Activated CD4-positive, alpha-beta memory T cell treated with anti-CD3 and anti-CD28 coated beads for 36 hours (primary cell): ENCODE measurements around the gene HELZ2. TPM values are rescaled to one million over a fixed set of nuclear protein-coding genes. Genes with fewer than 3 reads are reported as not detected.

Source experiments
- CTCF ChIA-PET: fragments of 350-600 bp; sonication (Branson Sonifier 250); formaldehyde crosslinking; loops from one replicate; lab custom pipeline; 2021; ENCODE audit warnings: antibody characterized with exemption, inconsistent platforms; lab: Charles Lee
- POLR2A ChIA-PET: fragments of 350-600 bp; sonication (Branson Sonifier 250); formaldehyde crosslinking; loops from one replicate; lab custom pipeline; 2021; ENCODE audit warnings: antibody characterized with exemption; lab: Charles Lee
- DNase-seq: peaks from one replicate; pipeline ENCODE4 v3.0.0-alpha.2; 2020
- H3K27ac Mint-ChIP-seq: one replicate; pipeline ENCODE4 v1.8.0; 2021; ENCODE audit warnings: mixed read lengths
- H3K27me3 Mint-ChIP-seq: one replicate; pipeline ENCODE4 v1.8.0; 2021; ENCODE audit warnings: mixed read lengths
- H3K36me3 Mint-ChIP-seq: one replicate; pipeline ENCODE4 v1.8.0; 2021; ENCODE audit warnings: mixed read lengths
- H3K4me1 Mint-ChIP-seq: one replicate; pipeline ENCODE4 v1.8.0; 2021; ENCODE audit warnings: low read depth, mixed read lengths
- H3K4me3 Mint-ChIP-seq: one replicate; pipeline ENCODE4 v1.8.0; 2021; ENCODE audit warnings: mild to moderate bottlenecking, mixed read lengths
- H3K9me3 Mint-ChIP-seq: one replicate; pipeline ENCODE4 v1.8.0; 2021; ENCODE audit warnings: mixed read lengths
- intact Hi-C: fragments of 100-400 bp; cut with micrococcal nuclease; formaldehyde crosslinking; loops from one replicate; pipeline ENCODE4 v1.15.1; 2023
- total RNA-seq, 2 experiments: library from RNA; stranded (reverse); gene quantifications; one replicate each; pipeline ENCODE4 v1.2.3, GENCODE V29; 2021

Gene HELZ2
- total RNA-seq, 2 experiments from 2014 or later = 28.5 to 32.2 TPM

GRCh38 chr20:63542696-63543095 lies 31.3 kb downstream of the HELZ2 start:
- H3K36me3 Mint-ChIP-seq = no peaks in the 10 kb centered on the region
- peak; percentile 55 for DNase-seq
- no peaks in the 10 kb centered on the region for H3K27me3 Mint-ChIP-seq
- H3K27ac Mint-ChIP-seq = no peak overlapping the region
- ChIA-PET POLR2A (no interaction called here), CTCF (interaction anchor here (1.1 kb wide), 1 partner anchor 25 kb away, joined by 3 read pairs; no protein-coding TSS in a partner anchor)
- intact Hi-C loops = no loop called here
- H3K9me3 Mint-ChIP-seq = no peaks in the 10 kb centered on the region
- H3K4me3 Mint-ChIP-seq = no peak overlapping the region
- H3K4me1 Mint-ChIP-seq = peaks cover 10% of the 10 kb centered on the region

GRCh38 chr20:63542031-63542559 lies 31.9 kb downstream of the HELZ2 start:
- ChIA-PET CTCF (no interaction called here), POLR2A (no interaction called here)
- no peak for DNase-seq
- H3K27ac Mint-ChIP-seq = no peak overlapping the region
- peaks cover 11% of the 10 kb centered on the region for H3K4me1 Mint-ChIP-seq
- no peaks in the 10 kb centered on the region for H3K9me3 Mint-ChIP-seq
- H3K27me3 Mint-ChIP-seq = no peaks in the 10 kb centered on the region
- intact Hi-C loops = no loop called here
- H3K4me3 Mint-ChIP-seq = no peak overlapping the region
- no peaks in the 10 kb centered on the region for H3K36me3 Mint-ChIP-seq

DNA sequence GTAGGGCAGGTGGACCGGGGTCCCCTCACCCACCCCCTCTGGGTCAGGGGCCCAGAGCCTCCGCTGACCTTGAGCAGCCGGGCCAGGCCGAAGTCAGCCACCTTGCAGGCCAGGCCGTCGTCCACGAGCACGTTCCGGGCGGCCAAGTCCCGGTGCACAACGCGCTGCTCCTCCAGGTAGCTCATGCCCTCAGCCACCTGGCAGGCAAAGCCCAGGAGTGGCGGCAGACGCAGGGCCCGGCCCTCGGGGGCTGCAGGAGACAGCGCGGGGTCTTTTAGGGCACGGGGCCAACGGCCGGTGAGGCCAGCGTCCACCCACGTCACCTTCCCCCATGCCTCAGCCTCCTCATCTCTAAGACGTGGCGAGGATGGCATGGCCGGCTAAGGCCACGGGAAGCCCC lies 32.7 kb downstream of the HELZ2 start:
- no peak for DNase-seq
- H3K4me3 Mint-ChIP-seq = no peak overlapping the region
- H3K27ac Mint-ChIP-seq = no peak overlapping the region
- POLR2A ChIA-PET = no interaction called here
- H3K4me1 Mint-ChIP-seq = peaks cover 16% of the 10 kb centered on the region
- intact Hi-C loops = no loop called here
- no peaks in the 10 kb centered on the region for H3K36me3 Mint-ChIP-seq
- no peaks in the 10 kb centered on the region for H3K9me3 Mint-ChIP-seq
- no peaks in the 10 kb centered on the region for H3K27me3 Mint-ChIP-seq
- CTCF ChIA-PET = no interaction called here

- no peak for DNase-seq
- no peaks in the 10 kb centered on the region for H3K27me3 Mint-ChIP-seq
- H3K4me3 Mint-ChIP-seq = no peak overlapping the region
- H3K9me3 Mint-ChIP-seq = no peaks in the 10 kb centered on the region
- CTCF ChIA-PET = no interaction called here
- intact Hi-C loops = no loop called here
- POLR2A ChIA-PET = no interaction called here
- peaks cover 18% of the 10 kb centered on the region for H3K4me1 Mint-ChIP-seq
- no peak overlapping the region for H3K27ac Mint-ChIP-seq
- H3K36me3 Mint-ChIP-seq = no peaks in the 10 kb centered on the region
Observed at GRCh38 chr20:63540417-63541186, 33.4 kb downstream of the HELZ2 start.

DNA sequence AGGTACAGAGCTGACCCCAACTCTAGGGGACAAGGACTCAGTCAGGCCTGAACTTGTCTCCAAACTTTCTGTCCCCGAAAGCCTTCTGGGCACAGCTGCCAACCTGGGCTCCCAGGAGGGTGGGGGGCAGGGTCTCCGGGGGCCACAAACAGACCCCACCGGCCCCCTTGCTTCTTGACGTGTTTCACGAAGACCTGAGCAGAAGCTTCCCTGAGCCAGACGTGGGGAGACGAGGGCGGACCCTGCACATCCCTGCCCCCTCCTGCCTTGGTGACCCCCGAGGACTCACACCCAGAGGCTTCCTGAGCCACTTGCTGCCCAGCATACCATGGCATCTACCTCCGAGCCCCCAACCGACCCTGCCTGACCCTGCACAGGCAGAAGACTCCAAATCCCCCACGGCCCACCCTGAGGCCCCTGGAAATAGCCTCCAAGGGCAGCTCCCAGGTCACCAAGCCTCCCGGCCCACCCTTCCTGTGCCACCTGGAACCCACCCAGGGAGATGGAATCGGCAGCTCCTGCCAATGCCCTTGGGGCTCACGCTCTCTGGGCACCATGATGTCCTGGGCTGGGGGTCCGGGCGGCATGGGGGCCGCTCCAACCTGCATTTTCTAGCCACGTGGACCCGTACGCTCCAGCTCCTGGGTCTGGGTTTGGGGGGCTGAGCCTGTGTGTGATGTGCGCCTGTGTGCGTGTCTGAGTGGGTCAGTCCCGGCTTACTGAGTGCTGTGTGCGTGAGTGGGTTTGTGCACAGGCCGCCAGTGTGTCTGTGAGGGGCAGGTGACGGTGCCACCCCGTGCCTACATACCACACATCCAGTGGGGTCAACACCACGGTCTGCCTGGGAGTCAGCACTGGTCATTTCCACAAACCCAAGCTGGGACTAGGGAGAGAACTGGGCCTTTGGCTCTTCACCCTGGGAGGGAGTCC lies 34.3 kb downstream of the HELZ2 start:
- Mint-ChIP-seq H3K36me3 (no peaks in the 10 kb centered on the region), H3K27ac (no peak overlapping the region), H3K4me1 (peaks cover 18% of the 10 kb centered on the region), H3K4me3 (no peak overlapping the region), H3K27me3 (no peaks in the 10 kb centered on the region), H3K9me3 (no peaks in the 10 kb centered on the region)
- DNase-seq = no peak
- CTCF ChIA-PET = interaction anchor here (1.3 to 2.2 kb wide), 3 partner anchors 43 to 434 kb away, joined by 5 to 18 read pairs (median 5); no protein-coding TSS in a partner anchor
- intact Hi-C loops = loop anchor here (2.0 to 10.0 kb wide), 7 partner anchors 39 to 525 kb away; partner anchors contain the start of genes PRPF6, TCEA2, TNFRSF6B and UCKL1
- POLR2A ChIA-PET = interaction anchor here (3.0 to 5.8 kb wide), 2 partner anchors 11 to 18 kb away, joined by 12 to 55 read pairs; partner anchors contain the start of gene PPDPF

GRCh38 chr20:63539092-63539430 lies 35.0 kb downstream of the HELZ2 start:
- POLR2A ChIA-PET = interaction anchor here (3.0 to 5.8 kb wide), 2 partner anchors 10 to 17 kb away, joined by 12 to 55 read pairs; partner anchors contain the start of gene PPDPF
- no peak overlapping the region for H3K27ac Mint-ChIP-seq
- CTCF ChIA-PET = interaction anchor here (1.3 to 2.2 kb wide), 5 partner anchors 18 to 581 kb away, joined by 5 to 18 read pairs (median 10); partner anchors contain the start of gene PPDPF
- peaks cover 18% of the 10 kb centered on the region for H3K4me1 Mint-ChIP-seq
- H3K27me3 Mint-ChIP-seq = no peaks in the 10 kb centered on the region
- H3K9me3 Mint-ChIP-seq = no peaks in the 10 kb centered on the region
- no peak for DNase-seq
- H3K4me3 Mint-ChIP-seq = no peak overlapping the region
- H3K36me3 Mint-ChIP-seq = no peaks in the 10 kb centered on the region
- intact Hi-C loops = loop anchor here (2.0 to 10.0 kb wide), 7 partner anchors 40 to 526 kb away; partner anchors contain the start of genes PRPF6, TCEA2, TNFRSF6B and UCKL1

GRCh38 chr20:63538204-63539091 lies 35.6 kb downstream of the HELZ2 start:
- H3K27ac Mint-ChIP-seq = peak overlapping the region; percentile 80
- no peaks in the 10 kb centered on the region for H3K9me3 Mint-ChIP-seq
- peak overlapping the region; percentile 57 for H3K4me3 Mint-ChIP-seq
- ChIA-PET POLR2A (interaction anchor here (1.1 to 5.8 kb wide), 9 partner anchors 9 to 418 kb away, joined by 3 to 55 read pairs (median 3); partner anchors contain the start of genes PPDPF, RTEL1, TPD52L2 and UCKL1), CTCF (interaction anchor here (0.5 to 2.6 kb wide), 34 partner anchors 9 to 582 kb away, joined by 3 to 19 read pairs (median 5); partner anchors contain the start of genes ARFRP1, PPDPF, PRPF6 and RTEL1)
- H3K36me3 Mint-ChIP-seq = no peaks in the 10 kb centered on the region
- peaks cover 18% of the 10 kb centered on the region for H3K4me1 Mint-ChIP-seq
- H3K27me3 Mint-ChIP-seq = no peaks in the 10 kb centered on the region
- intact Hi-C loops = loop anchor here (1.0 to 10.0 kb wide), 8 partner anchors 40 to 526 kb away; partner anchors contain the start of genes PRPF6, TCEA2, TNFRSF6B and UCKL1
- peak; percentile 59 for DNase-seq

DNA sequence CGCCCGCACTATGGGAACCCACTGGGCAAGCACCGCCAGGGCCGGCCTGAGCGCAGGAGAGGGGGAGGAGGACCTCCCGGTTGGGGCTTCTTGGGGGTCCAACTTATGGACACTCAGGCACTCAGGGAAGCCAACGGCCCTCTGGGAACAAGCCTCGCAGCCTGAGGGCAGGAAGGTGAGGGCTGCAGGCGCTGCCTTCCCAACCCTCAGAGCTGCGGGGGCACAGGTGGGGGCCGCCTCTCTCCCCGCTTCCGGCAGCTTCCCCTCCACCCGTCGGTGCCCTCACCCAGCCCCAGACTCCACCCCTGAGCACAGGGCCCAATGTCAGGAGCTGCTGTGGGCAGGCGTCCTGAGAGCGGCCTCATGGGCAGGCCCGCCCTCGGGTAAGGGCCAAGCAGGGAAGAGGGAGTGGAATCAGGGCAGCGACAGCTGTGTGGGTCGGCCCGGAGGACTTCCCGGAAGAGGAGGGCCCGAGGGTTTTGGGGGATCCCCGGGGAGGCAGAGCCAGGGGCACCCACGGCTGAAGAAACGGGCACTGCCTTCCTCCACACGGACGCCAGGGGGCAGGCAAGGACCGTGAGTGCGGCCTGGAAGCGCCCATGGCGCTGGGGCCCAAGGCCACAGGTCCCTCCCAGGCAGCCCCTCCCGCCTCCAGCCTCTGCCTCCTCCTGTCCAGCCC lies 36.4 kb downstream of the HELZ2 start:
- no peaks in the 10 kb centered on the region for H3K27me3 Mint-ChIP-seq
- no peaks in the 10 kb centered on the region for H3K36me3 Mint-ChIP-seq
- DNase-seq = peak; percentile 99
- no peaks in the 10 kb centered on the region for H3K9me3 Mint-ChIP-seq
- peak overlapping the region; percentile 66 for H3K4me3 Mint-ChIP-seq
- H3K27ac Mint-ChIP-seq = peak overlapping the region; percentile 80
- ChIA-PET POLR2A (interaction anchor here (0.6 to 5.8 kb wide), 13 partner anchors 9 to 419 kb away, joined by 3 to 55 read pairs (median 3); partner anchors contain the start of genes PPDPF, RTEL1, TPD52L2 and UCKL1), CTCF (interaction anchor here (0.6 to 2.6 kb wide), 52 partner anchors 9 to 584 kb away, joined by 3 to 19 read pairs (median 4); partner anchors contain the start of genes ARFRP1, GMEB2, LIME1 and OPRL1)
- intact Hi-C loops = loop anchor here (1.0 to 10.0 kb wide), 9 partner anchors 16 to 527 kb away; partner anchors contain the start of genes PRPF6, TCEA2, TNFRSF6B and UCKL1
- peaks cover 15% of the 10 kb centered on the region for H3K4me1 Mint-ChIP-seq

GRCh38 chr20:63536997-63537524 lies 37.0 kb downstream of the HELZ2 start, which contains the start of gene PTK6:
TSS of gene PTK6 (minus strand) at chr20:63537376. CDS start at chr20:63537314, 62 bp downstream.
- intact Hi-C loops = loop anchor here (1.0 to 10.0 kb wide), 7 partner anchors 16 to 528 kb away; partner anchors contain the start of genes PRPF6, TCEA2, TNFRSF6B and UCKL1
- H3K27ac Mint-ChIP-seq = peak within 1 kb of the TSS; percentile 80
- POLR2A ChIA-PET = interaction anchor here (0.6 to 5.8 kb wide), 12 partner anchors 8 to 419 kb away, joined by 3 to 55 read pairs (median 3); partner anchors contain the start of genes PPDPF, TPD52L2 and UCKL1

More at GRCh38 chr20:63536997-63537524, 37.0 kb downstream of the HELZ2 start, which contains the start of gene PTK6:
- DNase-seq = peak; percentile 62
- CTCF ChIA-PET = interaction anchor here (0.6 to 2.6 kb wide), 49 partner anchors 9 to 584 kb away, joined by 3 to 19 read pairs (median 4); partner anchors contain the start of genes ARFRP1, GMEB2, LIME1 and OPRL1
- H3K9me3 Mint-ChIP-seq = no peaks in the 10 kb centered on the region
- H3K4me1 Mint-ChIP-seq = peaks cover 13% of the 10 kb centered on the region
- peak within 1 kb of the TSS; percentile 66 for H3K4me3 Mint-ChIP-seq
- H3K36me3 Mint-ChIP-seq = no peaks in the 10 kb centered on the region
- H3K27me3 Mint-ChIP-seq = no peaks in the 10 kb centered on the region
